ENCODE measurements around the gene DARS2. TPM values are rescaled to one million over a fixed set of nuclear protein-coding genes. Genes with fewer than 3 reads are reported as not detected.

Gene DARS2, protein sequence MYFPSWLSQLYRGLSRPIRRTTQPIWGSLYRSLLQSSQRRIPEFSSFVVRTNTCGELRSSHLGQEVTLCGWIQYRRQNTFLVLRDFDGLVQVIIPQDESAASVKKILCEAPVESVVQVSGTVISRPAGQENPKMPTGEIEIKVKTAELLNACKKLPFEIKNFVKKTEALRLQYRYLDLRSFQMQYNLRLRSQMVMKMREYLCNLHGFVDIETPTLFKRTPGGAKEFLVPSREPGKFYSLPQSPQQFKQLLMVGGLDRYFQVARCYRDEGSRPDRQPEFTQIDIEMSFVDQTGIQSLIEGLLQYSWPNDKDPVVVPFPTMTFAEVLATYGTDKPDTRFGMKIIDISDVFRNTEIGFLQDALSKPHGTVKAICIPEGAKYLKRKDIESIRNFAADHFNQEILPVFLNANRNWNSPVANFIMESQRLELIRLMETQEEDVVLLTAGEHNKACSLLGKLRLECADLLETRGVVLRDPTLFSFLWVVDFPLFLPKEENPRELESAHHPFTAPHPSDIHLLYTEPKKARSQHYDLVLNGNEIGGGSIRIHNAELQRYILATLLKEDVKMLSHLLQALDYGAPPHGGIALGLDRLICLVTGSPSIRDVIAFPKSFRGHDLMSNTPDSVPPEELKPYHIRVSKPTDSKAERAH
- polyA plus RNA-seq (2012; ENCODE audit: insufficient read length, low read depth): 13.6 TPM

DNA sequence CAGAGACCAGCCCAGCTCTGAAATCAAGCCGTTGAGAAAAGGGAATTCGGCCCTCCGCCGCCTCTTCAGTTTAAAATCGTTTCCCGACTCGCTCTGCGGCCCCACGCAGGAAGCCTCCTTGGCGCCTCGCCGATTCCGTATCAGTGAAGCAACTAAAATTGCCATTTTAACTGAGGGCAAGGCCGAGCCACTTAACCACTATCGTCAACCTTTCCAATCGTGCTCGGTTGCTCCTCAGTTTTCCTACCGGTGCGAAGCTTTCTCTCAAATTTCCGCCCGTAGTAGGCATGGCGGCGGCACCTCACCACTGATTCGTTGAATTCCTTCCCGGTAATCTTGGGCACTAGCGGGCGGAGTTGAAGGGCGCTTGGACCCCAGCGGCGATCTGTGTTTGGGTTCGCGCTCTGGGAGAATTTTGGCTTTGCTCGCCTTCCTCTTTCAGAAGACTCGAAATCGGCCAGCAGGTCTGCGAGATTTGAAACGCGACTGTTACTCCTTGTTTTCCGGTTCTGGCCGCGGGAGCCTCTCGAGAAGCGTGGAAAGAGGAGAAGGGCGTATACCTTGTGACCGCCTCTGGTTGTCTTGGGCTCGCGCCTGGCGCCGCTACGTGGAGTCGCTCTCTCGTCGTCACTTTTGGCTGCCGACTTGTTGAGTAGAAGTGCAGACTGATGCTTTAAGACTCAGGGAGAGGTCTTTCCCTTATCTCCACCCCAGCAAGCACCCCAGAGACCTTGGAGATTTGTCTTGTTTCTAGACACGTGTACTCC lies at the start of gene DARS2, which contains the start of gene CENPL:
Gene DARS2 (plus strand): TSS at position 359 of the 767 bp plus-strand sequence. CDS start 557 bp downstream, outside the sequence.
Gene CENPL (minus strand): TSS at position 569 of the 767 bp plus-strand sequence. CDS start 13,584 bp downstream, outside the sequence.
- peak; percentile 47; the same call in 1 of the 2 replicates for TF ChIP-seq TAF1 (IDR thresholded peaks at IDR 0.05; ENCODE audit: borderline replicate concordance, insufficient read depth, low read length)
- no peak for TF ChIP-seq FOXP2 (optimal IDR thresholded peaks at IDR 0.05; ENCODE audit: borderline replicate concordance, extremely low read depth, extremely low read length, insufficient read depth)
- peak in 1 of 2 experiments; percentile 23; a peak in 1 of 4 replicates for TF ChIP-seq REST (IDR thresholded peaks at IDR 0.05; ENCODE audit: insufficient read depth in 1 of 2, low read depth in 2 of 2, low read length in 2 of 2)
- TF ChIP-seq SIN3A (IDR thresholded peaks at IDR 0.05; ENCODE audit: borderline replicate concordance, insufficient read depth, low read length): peak; percentile 86; the same call in 1 of the 2 replicates
- peak; percentile 70 for TF ChIP-seq POLR2AphosphoS5 (IDR thresholded peaks at IDR 0.05; ENCODE audit: low read depth, low read length)

- TF ChIP-seq TAF1 (IDR thresholded peaks at IDR 0.05; ENCODE audit: borderline replicate concordance, insufficient read depth, low read length) (no peak), POLR2AphosphoS5 (IDR thresholded peaks at IDR 0.05; ENCODE audit: low read depth, low read length) (no peak), SIN3A (IDR thresholded peaks at IDR 0.05; ENCODE audit: borderline replicate concordance, insufficient read depth, low read length) (no peak), REST (IDR thresholded peaks at IDR 0.05; ENCODE audit: insufficient read depth in 1 of 2, low read depth in 2 of 2, low read length in 2 of 2) (no peak), FOXP2 (optimal IDR thresholded peaks at IDR 0.05; ENCODE audit: borderline replicate concordance, extremely low read depth, extremely low read length, insufficient read depth) (no peak)
These were observed 48.8 kb upstream of the DARS2 start for GRCh38 chr1:173775578-173776226.

GRCh38 chr1:173779936-173780335 lies 44.5 kb upstream of the DARS2 start:
- TF ChIP-seq FOXP2 (optimal IDR thresholded peaks at IDR 0.05; ENCODE audit: borderline replicate concordance, extremely low read depth, extremely low read length, insufficient read depth): no peak
- no peak for TF ChIP-seq POLR2AphosphoS5 (IDR thresholded peaks at IDR 0.05; ENCODE audit: low read depth, low read length)
- no peak for TF ChIP-seq REST (IDR thresholded peaks at IDR 0.05; ENCODE audit: insufficient read depth in 1 of 2, low read depth in 2 of 2, low read length in 2 of 2)
- no peak for TF ChIP-seq TAF1 (IDR thresholded peaks at IDR 0.05; ENCODE audit: borderline replicate concordance, insufficient read depth, low read length)
- no peak for TF ChIP-seq SIN3A (IDR thresholded peaks at IDR 0.05; ENCODE audit: borderline replicate concordance, insufficient read depth, low read length)

DNA sequence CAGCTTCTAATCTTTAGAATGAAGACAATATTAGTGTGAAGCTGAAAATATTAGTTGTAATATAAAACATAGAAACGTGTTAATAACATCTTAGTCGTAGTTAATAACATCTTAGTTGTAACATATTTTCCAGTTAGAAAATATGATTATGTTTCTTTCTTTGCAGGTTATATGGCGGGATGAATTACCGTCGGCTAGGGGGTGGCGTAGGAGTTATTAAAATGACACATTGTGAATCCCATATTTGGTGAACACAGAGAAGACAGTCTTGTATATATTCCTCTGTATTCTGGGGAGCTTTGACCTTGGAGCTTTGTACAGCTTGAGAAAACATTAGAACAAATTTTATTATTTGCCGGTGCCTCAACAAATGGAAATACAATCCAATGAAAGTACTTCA lies 39.5 kb upstream of the DARS2 start:
- TF ChIP-seq REST (IDR thresholded peaks at IDR 0.05; ENCODE audit: insufficient read depth in 1 of 2, low read depth in 2 of 2, low read length in 2 of 2): no peak
- TF ChIP-seq POLR2AphosphoS5 (IDR thresholded peaks at IDR 0.05; ENCODE audit: low read depth, low read length): no peak
- TF ChIP-seq TAF1 (IDR thresholded peaks at IDR 0.05; ENCODE audit: borderline replicate concordance, insufficient read depth, low read length): no peak
- no peak for TF ChIP-seq FOXP2 (optimal IDR thresholded peaks at IDR 0.05; ENCODE audit: borderline replicate concordance, extremely low read depth, extremely low read length, insufficient read depth)
- TF ChIP-seq SIN3A (IDR thresholded peaks at IDR 0.05; ENCODE audit: borderline replicate concordance, insufficient read depth, low read length): no peak
